GM11168 (cell line): ENCODE measurements around the gene PIP5K1A.
"Not testable (repeated sequence)": the region's sequence is repeated elsewhere in the genome, so short reads cannot be mapped to it uniquely, and the experiment has no call there.

Experiments used
- in situ Hi-C: fragments of 300-500 bp; cut with MboI; formaldehyde crosslinking; loops from one replicate; pipeline ENCODE4 v1.12.0; 2022; ENCODE audit warnings: low sequenced_read_pairs; ENCODE audit not compliant: unreplicated experiment

The PIP5K1A gene

GRCh38 chr1:151189637-151190445 lies 8.5 kb upstream of the PIP5K1A start, which contains the start of gene VPS72:
TSS of gene VPS72 (minus strand) at chr1:151190197. CDS start at chr1:151190121, 76 bp downstream.
- in situ Hi-C loops: no loop called here

- in situ Hi-C loops: no loop called here
Observed at GRCh38 chr1:151192047-151192446, 6.3 kb upstream of the PIP5K1A start.

- in situ Hi-C loops: no loop called here
Observed at GRCh38 chr1:151193304-151193703, 5.0 kb upstream of the PIP5K1A start.

- in situ Hi-C loops: no loop called here
Observed at GRCh38 chr1:151193856-151194255, 4.5 kb upstream of the PIP5K1A start.

- in situ Hi-C loops: not testable (repeated sequence)
Observed at GRCh38 chr1:151194894-151195594, 3.3 kb upstream of the PIP5K1A start.

GRCh38 chr1:151196292-151196800 lies 2.0 kb upstream of the PIP5K1A start:
- in situ Hi-C loops: no loop called here

GRCh38 chr1:151197863-151198253 lies 494 bp upstream of the PIP5K1A start:
- in situ Hi-C loops: no loop called here

- in situ Hi-C loops: no loop called here
Observed at GRCh38 chr1:151199873-151200581, 1.7 kb downstream of the PIP5K1A start.

GRCh38 chr1:151205381-151205965 lies 7.1 kb downstream of the PIP5K1A start:
- in situ Hi-C loops: not testable (repeated sequence)

- in situ Hi-C loops: no loop called here
Observed at GRCh38 chr1:151210830-151211229, 12.5 kb downstream of the PIP5K1A start.

GRCh38 chr1:151211972-151212705 lies 13.8 kb downstream of the PIP5K1A start:
- in situ Hi-C loops: no loop called here

GRCh38 chr1:151213560-151213959 lies 15.2 kb downstream of the PIP5K1A start:
- in situ Hi-C loops: no loop called here

GRCh38 chr1:151221616-151222015 lies 23.3 kb downstream of the PIP5K1A start:
- in situ Hi-C loops: no loop called here

- in situ Hi-C loops: no loop called here
Observed at GRCh38 chr1:151222130-151222529, 23.8 kb downstream of the PIP5K1A start.

GRCh38 chr1:151235235-151235634 lies 36.9 kb downstream of the PIP5K1A start:
- in situ Hi-C loops: no loop called here

- in situ Hi-C loops: no loop called here
Observed at GRCh38 chr1:151237678-151238466, 39.5 kb downstream of the PIP5K1A start.

- in situ Hi-C loops: no loop called here
Observed at GRCh38 chr1:151238467-151238739, 40.1 kb downstream of the PIP5K1A start.

- in situ Hi-C loops: no loop called here
Observed at GRCh38 chr1:151242442-151242841, 44.1 kb downstream of the PIP5K1A start.

GRCh38 chr1:151243683-151244216 lies 45.4 kb downstream of the PIP5K1A start:
- in situ Hi-C loops: no loop called here
